Stimulated activated naive CD8-positive, alpha-beta T cell treated with anti-CD3 and anti-CD28 coated beads, Interleukin-15, Interleukin-2, amounts not matched to agents 100 U/mL and 50 U/mL, for 24 hours (primary cell): Measurements from ENCODE around the gene UIMC1.

Experiments
- ATAC-seq: fragments of 150-1000 bp; cut with Tn5 transposase; one replicate; pipeline ENCODE4 v1.10.0; 2021
- DNase-seq: peaks from one replicate; pipeline ENCODE4 v3.0.0; 2021

Gene UIMC1

GRCh38 chr5:176952531-176953193, 53.9 kb downstream of the UIMC1 start:
- no peak for ATAC-seq
- DNase-seq = no peak

GRCh38 chr5:176948458-176948857, 58.1 kb downstream of the UIMC1 start:
- ATAC-seq = no peak

GRCh38 chr5:176947847-176948246, 58.7 kb downstream of the UIMC1 start:
- no peak for DNase-seq
- no peak for ATAC-seq

More at GRCh38 chr5:176948458-176948857, 58.1 kb downstream of the UIMC1 start:
- no peak for DNase-seq

- DNase-seq = no peak
These were observed 62.3 kb downstream of the UIMC1 start for GRCh38 chr5:176944268-176944667.

GRCh38 chr5:176943816-176944215, 62.8 kb downstream of the UIMC1 start:
- DNase-seq (no peak), ATAC-seq (no peak)

More at GRCh38 chr5:176944268-176944667, 62.3 kb downstream of the UIMC1 start:
- ATAC-seq = no peak

- DNase-seq (no peak), ATAC-seq (no peak)
These were observed 64.6 kb downstream of the UIMC1 start for GRCh38 chr5:176941951-176942350.

GRCh38 chr5:176938472-176938871, 68.1 kb downstream of the UIMC1 start:
- DNase-seq = no peak
- no peak for ATAC-seq

- peak; percentile 59 for ATAC-seq
- DNase-seq = no peak
These were observed 71.6 kb downstream of the UIMC1 start for GRCh38 chr5:176935017-176935416.

GRCh38 chr5:176934309-176934930, 72.2 kb downstream of the UIMC1 start:
- DNase-seq (no peak), ATAC-seq (peak; percentile 75)

- ATAC-seq = no peak
- DNase-seq = no peak
These were observed 76.9 kb downstream of the UIMC1 start for GRCh38 chr5:176929654-176930053.

- no peak for DNase-seq
- no peak for ATAC-seq
These were observed 79.0 kb downstream of the UIMC1 start for GRCh38 chr5:176927562-176927961.

- DNase-seq (no peak), ATAC-seq (no peak)
These were observed 83.8 kb downstream of the UIMC1 start for GRCh38 chr5:176922817-176923216.

- no peak for DNase-seq
- ATAC-seq = no peak
These were observed 84.9 kb downstream of the UIMC1 start for GRCh38 chr5:176921714-176922113.

GRCh38 chr5:176918613-176919012, 88.0 kb downstream of the UIMC1 start:
- ATAC-seq (no peak), DNase-seq (no peak)

GRCh38 chr5:176916337-176916736, 90.2 kb downstream of the UIMC1 start:
- no peak for DNase-seq
- no peak for ATAC-seq

GRCh38 chr5:176915906-176916305, 90.7 kb downstream of the UIMC1 start:
- ATAC-seq (peak; percentile 14), DNase-seq (no peak)

GRCh38 chr5:176912115-176912514, 94.5 kb downstream of the UIMC1 start:
- no peak for DNase-seq
- ATAC-seq = peak; percentile 3

GRCh38 chr5:176908675-176909368, 97.8 kb downstream of the UIMC1 start:
- DNase-seq (no peak), ATAC-seq (no peak)

GRCh38 chr5:176906796-176907195, 99.8 kb downstream of the UIMC1 start:
- DNase-seq = no peak
- ATAC-seq = no peak

- DNase-seq (no peak), ATAC-seq (no peak)
These were observed 100.5 kb downstream of the UIMC1 start for GRCh38 chr5:176906126-176906525.

GRCh38 chr5:176904276-176904675, 102.3 kb downstream of the UIMC1 start:
- no peak for DNase-seq
- no peak for ATAC-seq

- no peak for ATAC-seq
These were observed 103.5 kb downstream of the UIMC1 start for GRCh38 chr5:176902911-176903664.

More at GRCh38 chr5:176902911-176903664, 103.5 kb downstream of the UIMC1 start:
- DNase-seq = no peak
